Measurements from ENCODE around the gene SVIL.

SVIL gene

GRCh38 chr10:29634764-29635625 is at the start of gene SVIL:
SVIL (minus strand) TSS chr10:29634971; CDS start chr10:29555058, 79,913 bp downstream.
- no peak for DNase-seq

GRCh38 chr10:29681676-29682448 is 47.1 kb upstream of the SVIL start:
- DNase-seq = peak in 2 of 4 experiments; percentile 34 to 43

- DNase-seq = no peak
Observed at GRCh38 chr10:29680091-29680490, 45.3 kb upstream of the SVIL start.

GRCh38 chr10:29676732-29677131 is 42.0 kb upstream of the SVIL start:
- DNase-seq = no peak

- no peak for DNase-seq
Observed at GRCh38 chr10:29675984-29676383, 41.2 kb upstream of the SVIL start.

- DNase-seq = no peak
Observed at GRCh38 chr10:29671968-29672367, 37.2 kb upstream of the SVIL start.

GRCh38 chr10:29671228-29671780 is 36.5 kb upstream of the SVIL start:
- no peak for DNase-seq

- no peak for DNase-seq
Observed at GRCh38 chr10:29670761-29671160, 36.0 kb upstream of the SVIL start.

- no peak for DNase-seq
Observed at GRCh38 chr10:29669149-29669548, 34.4 kb upstream of the SVIL start.

GRCh38 chr10:29668628-29669027 is 33.9 kb upstream of the SVIL start:
- DNase-seq = no peak

GRCh38 chr10:29667191-29667590 is 32.4 kb upstream of the SVIL start:
- no peak for DNase-seq

- DNase-seq = no peak
Observed at GRCh38 chr10:29666201-29666600, 31.4 kb upstream of the SVIL start.

GRCh38 chr10:29663718-29664117 is 28.9 kb upstream of the SVIL start:
- no peak for DNase-seq

GRCh38 chr10:29658984-29659965 is 24.5 kb upstream of the SVIL start:
- DNase-seq = peak in 3 of 4 experiments; percentile 6 to 16 (median 7)

- no peak for DNase-seq
Observed at GRCh38 chr10:29657719-29658274, 23.0 kb upstream of the SVIL start.

GRCh38 chr10:29656451-29656992 is 21.8 kb upstream of the SVIL start:
- DNase-seq = no peak

- no peak for DNase-seq
Observed at GRCh38 chr10:29652192-29652591, 17.4 kb upstream of the SVIL start.

- DNase-seq = no peak
Observed at GRCh38 chr10:29651767-29652166, 17.0 kb upstream of the SVIL start.

- no peak for DNase-seq
Observed at GRCh38 chr10:29650552-29650944, 15.8 kb upstream of the SVIL start.

- DNase-seq = no peak
Observed at GRCh38 chr10:29649561-29650551, 15.1 kb upstream of the SVIL start.

- no peak for DNase-seq
Observed at GRCh38 chr10:29648983-29649268, 14.2 kb upstream of the SVIL start.
